Inferior parietal cortex (tissue), 1 donor: ENCODE results near the gene TAF12.
"Not testable (repeated sequence)": the region's sequence is repeated elsewhere in the genome, so short reads cannot be mapped to it uniquely, and the experiment has no call there.

Experiments
- DNase-seq: peaks from one replicate; pipeline ENCODE4 v3.0.0-alpha.2; 2016; ENCODE audit errors: extremely low spot score

The TAF12 gene

DNA sequence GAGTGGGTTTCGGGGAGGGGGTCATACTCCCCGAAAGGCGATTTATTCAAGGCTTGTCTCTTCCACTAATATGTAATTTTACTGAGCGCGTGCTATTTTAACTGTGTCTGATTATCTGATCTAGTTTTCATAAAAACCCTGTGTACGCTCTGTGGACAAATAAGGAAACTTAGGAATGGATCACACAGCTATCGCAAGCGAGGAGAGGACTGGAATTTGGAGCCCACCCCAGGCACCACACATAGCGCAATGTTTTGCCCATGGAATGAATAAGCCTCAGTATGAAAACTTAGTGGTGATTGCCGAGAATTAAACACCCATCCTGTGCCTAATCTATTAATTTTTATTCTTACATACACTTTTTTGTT lies 60.6 kb downstream of the TAF12 start:
- no peak for DNase-seq

DNA sequence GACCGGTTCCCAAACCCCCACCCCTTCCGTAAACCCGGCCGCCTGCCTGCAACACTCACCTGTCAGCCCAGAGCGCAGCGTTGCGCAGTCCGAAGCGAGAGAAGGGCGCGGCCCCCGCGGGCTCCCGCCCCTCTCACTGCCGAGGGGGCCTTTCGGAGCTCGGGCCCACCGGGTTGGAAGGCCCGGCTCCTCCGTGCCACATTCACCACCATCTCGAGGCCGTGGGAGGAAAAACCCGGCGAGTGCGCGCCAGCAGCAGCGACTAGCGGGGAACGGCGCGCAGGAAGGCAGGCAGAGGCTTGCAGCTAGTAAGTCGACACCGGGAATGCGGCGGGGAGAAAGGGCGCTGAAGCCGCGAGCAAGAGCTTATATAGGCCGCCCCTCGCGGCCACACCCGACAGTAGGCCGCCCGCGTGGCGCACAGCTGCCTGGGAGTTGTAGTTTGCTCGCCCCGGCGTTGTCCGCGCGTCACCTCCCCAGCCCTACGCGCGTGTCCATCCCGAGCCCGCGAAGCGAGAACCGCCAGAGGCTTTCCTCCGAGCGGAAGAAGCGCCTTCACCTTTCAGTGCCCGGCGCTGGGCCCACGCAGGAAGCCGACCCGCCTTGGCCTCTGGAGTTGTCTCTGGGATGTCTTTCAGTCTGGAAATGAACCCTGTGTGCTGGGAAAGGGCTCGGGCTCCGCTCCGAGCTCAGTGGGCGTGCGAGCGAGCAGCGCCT lies 61.2 kb downstream of the TAF12 start:
- DNase-seq, result peak; percentile 96

GRCh38 chr1:28580722-28581530 lies 61.9 kb downstream of the TAF12 start:
- peak; percentile 36 for DNase-seq

- no peak for DNase-seq
These were observed 63.5 kb downstream of the TAF12 start for GRCh38 chr1:28579401-28579800.

DNA sequence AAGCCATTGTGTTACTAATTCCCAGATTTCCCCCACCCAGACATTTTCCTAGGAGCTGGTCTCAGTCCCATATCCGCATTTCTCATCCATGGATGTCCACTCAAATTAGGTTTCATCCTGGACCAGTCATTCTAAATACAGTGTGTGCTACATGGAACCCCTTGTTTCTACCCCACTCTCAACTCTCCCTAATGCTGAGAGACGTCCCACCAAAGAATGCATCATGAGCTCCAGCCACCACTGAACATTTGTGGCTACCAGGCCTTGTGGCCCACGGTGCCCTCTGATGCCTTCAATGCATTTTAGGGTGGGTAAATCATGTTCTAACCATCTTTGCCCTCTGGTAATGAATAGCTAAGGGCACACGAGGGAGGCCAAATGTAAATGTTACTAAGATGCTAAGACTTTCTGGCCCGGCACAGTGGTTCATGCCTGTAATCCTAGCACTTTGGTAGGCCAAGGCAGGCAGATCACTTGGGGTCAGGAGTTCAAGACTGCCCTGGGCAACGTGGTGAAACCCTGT lies 64.1 kb downstream of the TAF12 start:
- DNase-seq, result no peak

GRCh38 chr1:28577738-28578536 lies 64.9 kb downstream of the TAF12 start:
- DNase-seq, result no peak

- DNase-seq, result no peak
These were observed 65.7 kb downstream of the TAF12 start for GRCh38 chr1:28577052-28577678.

GRCh38 chr1:28573564-28573963 lies 69.3 kb downstream of the TAF12 start:
- no peak for DNase-seq

DNA sequence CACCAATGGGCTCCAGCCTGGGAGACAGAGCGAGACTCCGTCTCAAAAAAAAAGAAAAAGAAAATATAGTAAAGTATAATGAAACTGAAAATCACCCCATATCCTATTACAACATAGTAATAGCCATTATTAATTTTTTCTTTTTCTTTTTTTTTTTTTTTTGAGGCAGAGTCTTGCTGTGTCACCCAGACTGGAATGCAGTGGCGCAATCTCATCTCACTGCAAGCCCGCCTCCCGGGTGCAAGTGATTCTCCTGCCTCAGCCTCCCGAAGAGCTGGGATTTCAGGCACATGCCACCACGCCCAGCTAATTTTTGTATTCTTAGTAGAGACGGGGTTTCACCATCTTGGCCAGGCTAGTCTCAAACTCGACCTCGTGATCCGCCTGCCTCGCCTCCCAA lies 70.0 kb downstream of the TAF12 start:
- not testable (repeated sequence) for DNase-seq

DNA sequence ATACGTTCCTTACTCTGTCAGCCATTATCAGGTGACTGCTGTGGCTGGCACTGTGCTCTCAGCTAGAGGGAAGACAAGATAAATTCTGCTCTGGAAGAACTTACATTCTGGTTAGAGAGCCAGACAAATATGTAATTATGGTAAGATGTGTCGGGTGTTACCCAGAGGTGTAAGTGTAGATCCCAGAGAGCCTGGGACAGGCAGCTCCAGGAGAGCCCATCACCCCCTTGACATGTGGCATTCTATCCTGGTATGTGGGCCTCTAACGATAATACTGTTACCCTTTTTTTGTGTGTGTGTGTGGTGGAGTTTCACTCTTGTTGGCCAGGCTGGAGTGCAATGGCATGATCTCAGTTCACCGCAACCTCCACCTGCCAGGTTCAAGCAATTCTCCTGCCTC lies 71.0 kb downstream of the TAF12 start:
- DNase-seq, result no peak

- DNase-seq, result no peak
These were observed 75.9 kb downstream of the TAF12 start for GRCh38 chr1:28566931-28567330.

GRCh38 chr1:28565726-28566125 lies 77.1 kb downstream of the TAF12 start:
- DNase-seq, result no peak

DNA sequence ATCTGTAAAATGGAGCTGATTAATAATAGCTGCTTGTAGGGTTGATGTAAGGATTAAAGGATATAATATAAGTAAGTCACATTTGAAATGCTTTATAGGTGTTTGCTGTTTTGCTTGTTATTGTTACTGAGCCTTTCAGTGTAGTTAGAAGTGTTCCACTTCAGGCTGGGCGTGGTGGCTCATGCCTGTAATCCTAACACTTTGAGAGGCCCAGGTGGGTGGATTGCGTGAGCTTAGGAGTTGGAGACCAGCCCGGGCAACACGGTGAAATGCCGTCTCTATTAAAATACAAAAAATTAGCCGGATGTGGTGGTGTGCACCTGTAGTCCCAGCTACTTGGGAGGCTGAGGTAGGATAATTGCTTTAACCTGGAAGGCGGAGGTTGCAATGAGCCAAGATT lies 77.8 kb downstream of the TAF12 start:
- no peak for DNase-seq

GRCh38 chr1:28564310-28564709 lies 78.6 kb downstream of the TAF12 start:
- no peak for DNase-seq

DNA sequence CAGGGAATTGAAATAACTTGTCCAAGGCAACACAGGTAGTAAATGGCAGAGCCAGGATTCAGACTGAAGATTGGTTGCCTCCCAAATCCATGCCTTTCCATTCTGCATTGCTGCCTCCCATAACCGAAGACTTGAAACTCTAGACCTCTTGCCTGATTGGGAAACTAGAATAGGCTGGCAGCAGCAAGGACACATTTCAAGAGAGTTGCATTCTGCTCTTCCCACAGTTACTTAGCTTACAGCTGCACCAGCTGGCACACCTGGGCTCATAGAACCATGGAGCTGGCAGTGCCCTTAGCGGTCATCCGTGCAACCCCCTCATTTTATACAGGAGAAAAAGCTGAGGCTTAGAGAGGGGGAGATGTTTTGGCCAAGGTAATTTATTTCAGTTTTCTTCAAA lies 82.0 kb downstream of the TAF12 start:
- no peak for DNase-seq
